Keratinocyte (primary cell): ENCODE results near the gene TRIM63. TPM values are rescaled to one million over a fixed set of nuclear protein-coding genes. Genes with fewer than 3 reads are reported as not detected.

Source experiments
- DNase-seq: peaks from one replicate; pipeline ENCODE4 v3.0.0-alpha.2; 2011; ENCODE audit warnings: low read depth, missing footprints, low spot score
- FAIRE-seq: peaks from 2 replicates; lab custom pipeline; 2011; peaks lifted over from hg19 to GRCh38; lab: Jason Lieb, UNC
- H2AFZ ChIP-seq: 2 replicates; pipeline ENCODE4 v1.6.0; 2012; ENCODE audit warnings: low read length, control low read depth, inconsistent platforms; ENCODE audit not compliant: control insufficient read depth
- H3K27ac ChIP-seq: 2 replicates; pipeline ENCODE4 v1.5.1; 2011; ENCODE audit warnings: low read length; ENCODE audit not compliant: control insufficient read depth, insufficient read depth
- H3K27me3 ChIP-seq: 3 replicates; pipeline ENCODE4 v1.6.0; 2011; ENCODE audit warnings: low read length; ENCODE audit not compliant: control insufficient read depth, insufficient read depth; ENCODE audit errors: extremely low read depth
- H3K36me3 ChIP-seq, 2 experiments: 2 replicates in 1 of 2; 3 replicates in 1 of 2; pipeline ENCODE4 v1.5.1; 2011; ENCODE audit warnings: low read length in 2 of 2, mild to moderate bottlenecking in 1 of 2; ENCODE audit not compliant: control insufficient read depth in 2 of 2, insufficient read depth in 2 of 2; ENCODE audit errors: extremely low read depth in 1 of 2
- H3K4me1 ChIP-seq: 3 replicates; pipeline ENCODE4 v1.5.1; 2011; ENCODE audit warnings: low read length; ENCODE audit not compliant: control insufficient read depth, insufficient read depth; ENCODE audit errors: extremely low read depth
- H3K4me2 ChIP-seq: 3 replicates; pipeline ENCODE4 v1.6.0; 2011; ENCODE audit warnings: low read depth, low read length; ENCODE audit not compliant: control insufficient read depth, insufficient read depth; ENCODE audit errors: extremely low read depth
- H3K4me3 ChIP-seq, 3 experiments: fragments of 200-600 bp in 1 of 3; sonication (generic) in 1 of 3; 2 replicates in 2 of 3; 3 replicates in 1 of 3; pipeline ENCODE4 v1.5.1; 2011 to 2016; ENCODE audit warnings: low read length in 3 of 3, mild to moderate bottlenecking in 3 of 3, control low read depth in 2 of 3, inconsistent platforms in 1 of 3, low read depth in 1 of 3, mixed read lengths in 1 of 3, mixed run types in 1 of 3, moderate library complexity in 1 of 3; ENCODE audit not compliant: control insufficient read depth in 2 of 3, insufficient read depth in 2 of 3; ENCODE audit errors: extremely low read depth in 1 of 3
- H3K79me2 ChIP-seq: 2 replicates; pipeline ENCODE4 v1.6.0; 2012; ENCODE audit warnings: low read length; ENCODE audit not compliant: control insufficient read depth, insufficient read depth
- H3K9ac ChIP-seq: 3 replicates; pipeline ENCODE4 v1.6.0; 2011; ENCODE audit warnings: low read length; ENCODE audit not compliant: control insufficient read depth, insufficient read depth; ENCODE audit errors: extremely low read depth
- H3K9me1 ChIP-seq: 3 replicates; pipeline ENCODE4 v1.6.0; 2011; ENCODE audit warnings: low read length; ENCODE audit not compliant: control insufficient read depth, insufficient read depth; ENCODE audit errors: extremely low read depth
- H3K9me3 ChIP-seq: 2 replicates; pipeline ENCODE4 v1.5.1; 2012; ENCODE audit warnings: low read depth, low read length; ENCODE audit not compliant: control insufficient read depth
- H4K20me1 ChIP-seq: 3 replicates; pipeline ENCODE4 v1.6.0; 2011; ENCODE audit warnings: low read length; ENCODE audit not compliant: control insufficient read depth, insufficient read depth; ENCODE audit errors: extremely low read depth
- EZH2 ChIP-seq: IDR thresholded peaks from one replicate; pipeline ENCODE4 v1.6.1; 2012; ENCODE audit warnings: inconsistent platforms, mild to moderate bottlenecking, low read length, moderate library complexity
- dilution Hi-C: fragments of 300-500 bp; cut with MboI; formaldehyde crosslinking; loops from one replicate; pipeline ENCODE4 v1.7.0; 2020; ENCODE audit warnings: low sequenced_read_pairs; ENCODE audit not compliant: extremely low pct_ligation_motif_present
- polyA plus RNA-seq, 5 experiments: library from polyadenylated mRNA; depleted of rRNA in 3 of 5; stranded (reverse) in 3 of 5; stranded (forward) in 1 of 5; unstranded in 1 of 5; fragments of >200 nt; gene quantifications; 1 replicate in 1 of 5; 2 replicates in 3 of 5; 3 replicates in 1 of 5; pipeline versions ENCODE4 v1.2.1 to v1.2.3, GENCODE V29; 2011 to 2012; ENCODE audit warnings: missing spikeins in 2 of 5, low read depth in 1 of 5, low replicate concordance in 1 of 5
- TF ChIP-seq, protein P1 (sequence below), 3 experiments: IDR thresholded peaks in 1 of 3; conservative IDR thresholded peaks in 1 of 3; optimal IDR thresholded peaks in 1 of 3; 2 replicates in 2 of 3; 3 replicates in 1 of 3; pipeline versions ENCODE3 to v1.5.1; 2011; ENCODE audit warnings: low read length in 3 of 3, mild to moderate bottlenecking in 3 of 3, moderate library complexity in 2 of 3, control low read depth in 1 of 3, inconsistent platforms in 1 of 3; ENCODE audit not compliant: insufficient read depth in 2 of 3; ENCODE audit errors: extremely low read depth in 1 of 3

The TRIM63 gene
- polyA plus RNA-seq, 1 donor (not counting 4 experiments of a cell fraction or from before 2014, with no cell fraction given): not detected

DNA sequence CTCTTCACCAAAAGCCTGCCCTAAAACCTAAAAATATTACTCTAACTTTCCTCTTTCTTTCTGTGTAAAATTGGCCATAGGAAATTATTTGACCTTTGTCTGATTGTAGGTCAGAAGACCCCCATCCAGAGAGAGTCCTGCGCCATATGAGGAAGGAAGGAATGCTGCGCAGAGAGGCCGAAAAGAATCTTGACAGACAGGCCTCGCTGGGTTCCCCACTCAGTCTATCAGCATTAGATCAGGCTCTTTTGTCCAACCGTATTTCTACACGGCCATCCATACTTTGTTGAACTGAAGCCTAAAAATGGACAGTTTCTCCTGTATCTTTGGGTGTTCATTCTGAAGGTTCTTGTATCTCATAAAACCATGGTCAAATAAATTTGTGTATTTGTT, 17.2 kb downstream of the TRIM63 start:
- Histone ChIP-seq H3K79me2 (no peaks in the 10 kb centered on the region), H3K4me2 (no peak overlapping the region), H3K9me3 (no peaks in the 10 kb centered on the region), H3K36me3 (no peaks in the 10 kb centered on the region), H3K27me3 (peaks cover 56% of the 10 kb centered on the region), H3K4me3 (no peak overlapping the region), H3K4me1 (no peaks in the 10 kb centered on the region), H3K9ac (no peak overlapping the region), H3K9me1 (no peaks in the 10 kb centered on the region), H2AFZ (no peak overlapping the region), H4K20me1 (no peaks in the 10 kb centered on the region), H3K27ac (no peak overlapping the region)
- DNase-seq (no peak), FAIRE-seq (no peak)
- dilution Hi-C loops: no loop called here
- no peak for TF ChIP-seq EZH2
- TF ChIP-seq, protein P1, sequence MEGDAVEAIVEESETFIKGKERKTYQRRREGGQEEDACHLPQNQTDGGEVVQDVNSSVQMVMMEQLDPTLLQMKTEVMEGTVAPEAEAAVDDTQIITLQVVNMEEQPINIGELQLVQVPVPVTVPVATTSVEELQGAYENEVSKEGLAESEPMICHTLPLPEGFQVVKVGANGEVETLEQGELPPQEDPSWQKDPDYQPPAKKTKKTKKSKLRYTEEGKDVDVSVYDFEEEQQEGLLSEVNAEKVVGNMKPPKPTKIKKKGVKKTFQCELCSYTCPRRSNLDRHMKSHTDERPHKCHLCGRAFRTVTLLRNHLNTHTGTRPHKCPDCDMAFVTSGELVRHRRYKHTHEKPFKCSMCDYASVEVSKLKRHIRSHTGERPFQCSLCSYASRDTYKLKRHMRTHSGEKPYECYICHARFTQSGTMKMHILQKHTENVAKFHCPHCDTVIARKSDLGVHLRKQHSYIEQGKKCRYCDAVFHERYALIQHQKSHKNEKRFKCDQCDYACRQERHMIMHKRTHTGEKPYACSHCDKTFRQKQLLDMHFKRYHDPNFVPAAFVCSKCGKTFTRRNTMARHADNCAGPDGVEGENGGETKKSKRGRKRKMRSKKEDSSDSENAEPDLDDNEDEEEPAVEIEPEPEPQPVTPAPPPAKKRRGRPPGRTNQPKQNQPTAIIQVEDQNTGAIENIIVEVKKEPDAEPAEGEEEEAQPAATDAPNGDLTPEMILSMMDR (optimal IDR thresholded peaks at IDR 0.05 in 1 of 3, IDR thresholded peaks at IDR 0.05 in 1 of 3, conservative IDR thresholded peaks at IDR 0.05 in 1 of 3; ENCODE audit: extremely low read depth in 1 of 3, insufficient read depth in 2 of 3, low read length in 3 of 3): no peak

DNA sequence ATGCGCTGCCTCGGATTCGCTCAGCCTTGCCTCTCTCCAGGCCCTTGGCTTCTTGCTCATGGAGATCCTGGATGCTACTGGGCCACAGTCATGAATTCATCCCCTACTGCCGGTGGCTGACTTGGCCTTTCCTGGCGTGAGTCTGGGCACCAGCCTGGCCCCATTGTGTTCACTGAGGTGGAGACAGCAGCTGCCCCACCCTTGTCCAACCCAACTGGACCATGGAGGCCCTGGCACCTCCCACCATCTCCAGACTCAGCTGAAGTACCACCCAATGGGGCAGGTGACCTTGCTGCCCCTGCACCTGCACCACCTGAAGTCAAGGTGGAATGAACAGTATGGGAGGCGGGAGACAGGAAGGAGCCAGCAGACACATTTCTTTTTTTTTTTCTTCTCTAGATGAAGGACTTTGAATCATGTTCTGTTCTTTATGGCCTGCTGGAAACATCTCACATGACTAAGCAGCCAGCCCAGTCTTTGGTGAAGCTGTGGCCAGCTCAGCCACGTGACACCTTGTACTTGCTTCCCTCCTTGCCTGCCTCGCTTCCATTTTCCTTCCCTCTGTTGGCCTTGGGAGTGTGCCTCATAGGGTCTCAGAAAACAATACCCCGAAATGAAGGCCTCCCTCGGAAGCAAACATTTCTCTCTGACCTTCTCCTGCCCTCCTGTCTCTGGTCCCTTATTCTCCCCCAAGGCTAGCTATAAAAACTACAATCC, 17.7 kb downstream of the TRIM63 start:
- DNase-seq (no peak), FAIRE-seq (no peak)
- Histone ChIP-seq H3K9me1 (no peaks in the 10 kb centered on the region), H2AFZ (no peak overlapping the region), H3K9ac (no peak overlapping the region), H3K36me3 (no peaks in the 10 kb centered on the region), H3K79me2 (no peaks in the 10 kb centered on the region), H3K27me3 (peaks cover 61% of the 10 kb centered on the region), H3K9me3 (no peaks in the 10 kb centered on the region), H4K20me1 (peaks cover 3% of the 10 kb centered on the region), H3K27ac (no peak overlapping the region), H3K4me1 (no peaks in the 10 kb centered on the region), H3K4me2 (no peak overlapping the region), H3K4me3 (no peak overlapping the region)
- TF ChIP-seq EZH2: no peak
- TF ChIP-seq, protein P1 (optimal IDR thresholded peaks at IDR 0.05 in 1 of 3, IDR thresholded peaks at IDR 0.05 in 1 of 3, conservative IDR thresholded peaks at IDR 0.05 in 1 of 3; ENCODE audit: extremely low read depth in 1 of 3, insufficient read depth in 2 of 3, low read length in 3 of 3): no peak
- dilution Hi-C loops: no loop called here
